SKM-1 (cell line): ENCODE results near the gene BEGAIN.

Experiments used
- DNase-seq: peaks from one replicate; lab custom pipeline; 2025; ENCODE audit not compliant: unreplicated experiment; lab: John Stamatoyannopoulos, UW

The BEGAIN gene

GRCh38 chr14:100601914-100602313, 14.7 kb upstream of the BEGAIN start:
- no peak for DNase-seq

DNA sequence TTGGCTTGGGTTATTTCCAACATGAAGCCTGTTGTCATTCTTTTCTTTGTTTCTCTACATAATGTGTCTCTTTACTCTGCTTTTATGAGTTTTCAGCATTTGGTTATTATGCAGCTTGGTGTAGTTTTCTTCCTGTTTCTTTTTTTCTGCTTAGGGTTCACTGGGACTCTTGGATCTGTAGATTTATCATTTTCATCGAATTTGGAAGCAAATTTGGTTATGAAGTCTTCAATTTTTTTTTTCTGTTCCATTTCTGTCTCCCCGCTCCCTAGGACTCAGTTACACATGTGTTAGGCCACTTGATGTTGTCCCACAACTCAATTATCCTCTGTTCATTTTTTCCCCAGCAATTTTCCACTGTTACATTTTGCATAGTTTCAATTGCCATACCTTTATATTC, 13.8 kb upstream of the BEGAIN start:
- DNase-seq, result no peak

DNA sequence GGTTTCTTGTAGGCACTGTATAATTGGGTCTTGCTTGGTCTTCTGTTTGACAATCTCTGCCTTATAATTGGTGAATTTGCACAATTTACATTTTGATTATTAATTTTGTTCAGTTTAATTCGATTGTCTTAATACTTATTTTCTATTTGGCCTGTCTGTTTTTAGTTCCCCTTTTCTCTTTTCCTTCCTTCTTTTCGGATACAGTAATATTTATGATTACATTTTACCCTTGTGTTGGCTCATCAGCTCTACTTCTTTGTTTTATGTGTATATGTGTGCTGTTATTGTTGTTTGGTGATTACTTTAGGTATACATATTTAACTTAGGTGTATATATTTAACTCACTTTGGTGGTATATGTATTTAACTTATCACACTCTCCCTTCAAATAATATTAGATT, 12.8 kb upstream of the BEGAIN start:
- DNase-seq, result no peak

DNA sequence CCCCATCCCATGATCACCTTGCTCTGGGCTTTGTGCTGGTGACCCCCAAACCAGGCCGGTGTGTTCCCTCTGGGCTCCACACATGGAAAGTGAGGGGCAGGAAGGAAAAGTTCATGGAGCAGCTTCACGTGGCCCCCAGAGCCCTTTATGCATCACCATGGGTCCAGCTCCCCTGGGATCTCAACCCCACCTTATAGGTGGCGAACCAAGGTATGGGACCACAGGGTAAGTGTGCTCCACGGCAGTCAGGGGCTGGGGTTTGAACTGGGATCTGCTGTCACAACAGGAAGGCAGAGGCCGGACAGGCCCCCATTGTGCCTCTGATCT, 7.4 kb upstream of the BEGAIN start:
- no peak for DNase-seq

DNA sequence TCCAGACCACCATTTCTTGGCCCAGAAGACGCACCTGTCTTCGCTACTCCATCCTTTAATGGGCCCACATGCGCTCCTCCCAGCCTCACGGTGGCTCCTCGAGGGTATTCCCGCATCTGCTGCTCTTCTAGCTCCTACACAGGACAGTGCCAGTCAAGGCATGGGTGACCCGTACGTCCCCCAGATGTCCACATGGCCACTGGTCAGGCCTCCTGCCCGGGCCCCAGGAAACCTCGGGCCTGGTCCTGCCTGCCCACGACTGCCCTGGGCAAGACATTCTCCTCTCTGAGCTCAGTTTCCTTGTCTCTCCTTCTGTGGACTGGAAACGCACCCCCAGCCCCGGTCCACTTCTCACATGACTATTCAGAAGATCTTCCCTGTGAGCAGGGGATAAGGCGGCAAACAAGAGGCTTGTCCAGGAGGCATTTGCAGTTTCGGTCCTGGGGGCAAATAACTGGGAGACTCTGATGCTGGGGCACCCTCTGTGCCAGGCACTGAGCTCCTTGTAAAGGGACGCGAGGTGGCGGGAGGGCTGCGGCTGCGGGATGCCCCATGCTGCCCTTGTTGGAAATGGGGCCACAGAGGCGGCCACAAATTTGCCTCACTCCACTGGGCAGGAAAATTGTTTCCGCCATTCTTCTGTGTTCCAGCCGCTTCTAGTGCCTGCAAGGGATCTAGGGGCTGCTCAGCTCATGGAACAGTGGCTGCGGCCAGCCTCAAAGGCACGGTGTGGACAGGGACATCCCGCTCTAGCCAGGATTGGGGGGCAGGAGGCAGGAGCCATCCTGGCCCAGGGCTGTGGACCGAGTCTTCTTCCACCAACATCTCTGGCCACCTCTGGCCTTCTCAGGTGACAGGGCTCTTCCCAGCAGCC, 6.8 kb upstream of the BEGAIN start:
- no peak for DNase-seq

- no peak for DNase-seq
Observed at GRCh38 chr14:100592972-100593371, 5.8 kb upstream of the BEGAIN start.

DNA sequence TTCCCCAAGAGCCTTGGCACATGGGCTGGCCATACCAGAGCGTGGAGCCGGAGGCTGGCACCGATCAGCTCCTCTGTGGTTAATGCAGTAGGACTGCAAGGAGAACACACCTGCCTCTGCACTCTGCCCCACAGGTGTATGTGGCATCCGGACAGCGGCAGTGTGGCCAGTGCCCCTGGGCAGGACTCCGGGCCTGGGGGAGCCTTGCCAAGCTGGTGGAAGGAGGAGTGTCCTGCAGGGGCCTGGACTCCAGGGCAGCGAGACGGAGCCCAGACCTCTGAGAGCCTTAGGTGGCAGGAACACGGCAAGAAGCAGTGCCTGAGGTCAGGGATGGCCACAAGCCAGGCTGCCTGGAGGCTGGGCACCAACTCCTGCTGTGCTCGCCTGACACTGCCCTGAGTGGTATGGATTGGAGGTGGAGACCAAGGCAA, 5.3 kb upstream of the BEGAIN start:
- DNase-seq, result no peak

DNA sequence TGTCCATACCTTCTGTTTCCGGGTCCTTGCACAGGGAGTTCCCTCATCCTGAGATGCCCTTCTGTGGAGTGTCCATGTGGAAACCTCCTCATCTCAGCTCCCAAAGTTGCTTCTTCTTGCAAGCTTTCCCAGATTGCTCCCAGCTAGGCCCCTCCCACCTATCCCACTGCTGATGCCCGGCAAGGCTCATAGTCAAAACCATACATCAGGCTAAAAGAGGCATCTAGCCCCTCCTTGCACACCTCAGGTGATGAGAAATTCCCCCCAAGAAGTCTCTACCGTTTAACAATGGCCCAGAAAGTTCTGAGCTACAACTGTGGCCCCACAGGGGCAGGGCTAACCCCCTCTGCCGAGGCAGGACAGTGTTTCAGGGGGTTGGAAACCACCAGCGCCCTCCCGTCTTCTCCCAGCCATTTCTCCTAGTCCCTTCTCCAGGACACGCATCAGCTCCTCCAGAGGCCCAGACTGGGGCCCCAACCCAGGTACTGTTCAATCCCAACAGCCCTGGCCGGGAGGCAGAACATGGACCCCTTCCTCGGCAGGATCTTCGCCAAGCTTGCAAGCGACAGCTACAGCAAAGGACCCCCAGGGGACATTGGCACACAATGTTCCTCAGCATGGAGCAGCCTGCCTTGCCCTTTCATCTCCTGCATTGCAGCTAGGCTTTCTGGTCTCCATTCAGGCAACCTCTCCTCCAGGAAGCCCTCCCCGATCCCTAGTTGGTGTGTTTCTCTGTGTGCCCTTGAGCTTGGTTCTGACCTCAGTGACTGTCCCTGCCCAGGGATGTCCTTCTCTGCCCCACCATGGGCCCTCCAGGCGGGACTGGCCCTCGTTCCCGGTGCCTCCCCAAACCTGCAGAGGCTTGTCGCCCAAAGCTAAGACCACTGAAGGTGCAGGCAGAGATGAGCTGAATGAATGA, 4.5 kb upstream of the BEGAIN start:
- DNase-seq, result no peak

GRCh38 chr14:100590726-100591452, 3.7 kb upstream of the BEGAIN start:
- no peak for DNase-seq

- DNase-seq, result no peak
Observed at GRCh38 chr14:100589760-100590469, 2.7 kb upstream of the BEGAIN start.

DNA sequence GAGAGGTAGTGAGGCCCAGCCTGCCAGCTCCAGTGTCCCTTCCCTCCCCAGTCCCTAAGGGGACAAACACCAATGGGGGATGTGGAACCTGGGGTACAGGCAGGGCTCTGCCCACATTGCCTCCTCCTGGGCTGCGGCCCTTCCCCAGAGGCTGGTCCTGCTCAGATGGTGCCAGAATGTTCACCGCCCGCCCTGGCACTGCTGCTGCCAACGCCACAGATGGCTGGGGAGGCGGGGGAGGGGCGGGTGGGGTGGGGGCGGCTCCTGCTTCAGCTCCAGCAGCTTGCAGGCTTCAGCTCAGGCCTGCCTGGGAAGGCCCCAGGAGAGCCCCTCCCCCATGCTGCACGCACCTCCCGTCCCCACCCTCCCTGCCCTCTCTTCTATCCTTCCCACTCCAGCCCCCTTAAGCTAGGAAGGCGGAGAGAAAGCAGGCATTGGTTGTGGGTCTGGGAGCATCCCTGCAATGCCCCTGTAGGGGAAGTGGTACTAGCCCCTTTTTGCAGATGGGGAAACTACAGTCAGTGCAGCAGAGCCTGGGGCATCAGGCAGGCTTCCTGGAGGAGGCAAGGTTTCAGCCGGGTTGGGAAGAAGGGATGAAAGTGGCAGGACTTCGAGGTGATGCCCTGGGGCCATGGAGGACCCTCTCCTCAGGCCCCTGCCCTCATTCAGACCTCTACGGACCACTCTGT, 2.0 kb upstream of the BEGAIN start:
- no peak for DNase-seq

- DNase-seq, result no peak
Observed at GRCh38 chr14:100588671-100589070, 1.5 kb upstream of the BEGAIN start.

DNA sequence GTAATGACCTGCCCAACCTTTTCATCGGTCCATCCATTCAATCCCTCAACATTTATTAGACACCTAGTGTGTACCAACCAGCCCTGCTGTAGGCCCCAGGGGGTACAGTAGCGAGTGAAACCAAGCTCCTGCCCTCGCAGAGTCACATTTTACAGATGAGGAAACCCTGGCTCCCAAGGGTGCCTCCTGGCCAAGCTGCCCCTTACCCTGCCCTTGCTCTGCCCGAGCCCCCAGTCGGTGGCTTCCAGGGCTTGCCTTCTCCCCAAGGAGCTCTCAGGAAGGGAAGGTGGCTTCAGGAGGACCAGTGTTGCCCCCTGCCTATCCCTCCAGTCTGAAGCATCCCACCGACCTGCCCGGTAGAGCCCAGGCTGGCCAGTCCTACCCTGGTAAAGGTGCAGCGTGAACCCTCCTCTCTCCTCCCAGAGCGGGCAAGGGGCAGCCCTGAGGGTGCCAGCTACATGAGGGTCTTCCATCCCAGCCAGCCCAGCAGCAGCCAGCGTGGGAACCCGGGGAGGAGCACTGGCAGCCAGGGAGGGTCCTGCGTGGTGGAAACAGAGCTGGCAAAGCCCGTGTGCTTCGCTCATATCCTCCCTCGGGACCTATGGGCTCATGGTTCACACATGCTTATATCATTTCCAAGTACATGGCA, 670 bp upstream of the BEGAIN start:
- no peak for DNase-seq

GRCh38 chr14:100586403-100587085, 673 bp downstream of the BEGAIN start:
- DNase-seq, result peak; percentile 2

DNA sequence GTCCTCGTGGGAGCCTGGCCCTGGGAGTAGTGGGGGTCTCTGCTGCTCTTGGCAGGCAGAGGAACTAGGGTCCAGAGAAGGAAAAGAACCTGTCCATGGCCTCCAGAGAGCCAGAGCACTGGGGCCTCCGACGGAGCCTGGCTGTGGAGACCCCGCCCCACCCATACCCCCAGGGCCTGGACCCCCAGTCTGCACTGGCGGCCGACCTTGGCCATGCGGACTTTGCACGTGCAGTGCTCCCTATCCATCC, 1.1 kb downstream of the BEGAIN start:
- DNase-seq, result no peak

DNA sequence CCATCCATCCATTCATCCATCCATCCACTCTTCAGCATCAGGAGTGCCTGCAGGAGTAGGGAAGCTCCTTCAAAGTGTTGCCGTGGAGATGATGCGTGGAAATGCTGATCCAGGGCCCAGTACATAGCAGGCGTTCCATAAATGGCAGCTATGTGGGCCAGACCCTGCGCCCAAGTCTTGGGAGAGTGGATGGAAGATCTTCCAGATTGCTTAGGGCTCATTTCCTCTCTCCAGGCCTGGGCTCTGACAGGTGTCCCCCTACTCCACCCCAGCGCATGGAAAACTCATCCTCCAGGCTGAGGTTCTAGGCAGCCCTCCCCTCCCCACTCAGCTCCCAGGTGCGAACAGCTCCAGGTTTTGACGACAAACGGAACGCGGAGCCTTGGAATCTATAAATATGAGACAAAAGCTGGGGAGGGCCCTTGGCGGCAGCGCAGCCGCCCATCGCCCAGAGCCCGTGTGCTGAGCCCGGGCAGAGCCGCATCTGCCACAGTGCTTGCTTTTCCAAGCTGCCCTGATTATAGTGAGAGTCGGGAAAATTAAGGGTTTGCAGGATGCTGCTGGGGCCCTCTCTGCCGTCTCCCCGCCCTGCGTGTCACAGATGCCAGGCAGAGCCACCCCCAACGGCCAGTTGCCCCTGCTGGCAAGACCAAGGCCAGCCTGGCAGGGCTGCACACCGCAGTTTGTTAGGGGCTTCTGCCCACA, 1.6 kb downstream of the BEGAIN start:
- no peak for DNase-seq

DNA sequence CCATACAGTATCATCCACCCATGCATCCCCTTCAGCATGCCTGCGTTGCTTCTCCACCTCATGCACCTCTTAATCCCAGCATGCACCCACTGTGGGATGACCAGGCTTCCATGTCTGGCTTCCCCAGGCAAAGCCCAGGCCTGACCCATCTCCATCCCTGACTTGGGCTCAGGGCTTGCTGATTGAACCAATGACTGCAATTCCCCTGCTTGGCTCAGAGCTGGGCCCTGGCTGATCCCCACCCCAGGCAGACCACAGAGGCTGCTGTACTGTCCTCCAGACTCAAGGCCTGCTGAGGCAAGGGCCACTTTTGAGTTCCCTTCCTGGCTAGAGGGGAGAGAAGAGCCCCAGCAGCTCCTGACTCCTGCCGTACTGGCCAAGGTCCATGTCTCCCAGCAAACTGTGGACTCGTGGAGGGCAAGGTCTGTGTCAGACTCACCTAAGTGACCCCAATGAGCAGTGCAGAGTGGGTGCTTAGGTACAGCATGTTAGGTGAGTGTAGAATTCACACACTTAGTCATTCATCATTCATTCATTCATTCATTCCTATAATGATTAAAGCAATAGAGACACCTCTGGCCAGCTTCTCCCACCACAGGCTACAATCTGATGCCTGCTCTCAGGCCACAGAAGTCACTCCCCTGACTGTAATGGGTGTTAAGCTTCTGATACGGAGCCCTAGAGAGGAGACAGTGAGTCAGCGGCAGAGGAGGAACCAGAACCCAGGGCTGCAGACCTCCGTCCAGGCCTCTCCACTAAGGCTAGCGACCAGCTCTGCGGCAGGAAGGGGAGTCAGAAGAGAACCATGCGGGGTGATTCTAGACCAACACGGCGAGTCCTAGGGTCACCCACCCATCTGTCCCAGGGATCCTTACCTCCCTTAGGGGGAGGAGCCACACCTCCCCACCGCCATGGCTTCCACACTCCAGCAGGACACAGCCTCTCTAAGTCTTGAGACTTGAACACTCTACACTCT, 2.9 kb downstream of the BEGAIN start:
- no peak for DNase-seq

DNA sequence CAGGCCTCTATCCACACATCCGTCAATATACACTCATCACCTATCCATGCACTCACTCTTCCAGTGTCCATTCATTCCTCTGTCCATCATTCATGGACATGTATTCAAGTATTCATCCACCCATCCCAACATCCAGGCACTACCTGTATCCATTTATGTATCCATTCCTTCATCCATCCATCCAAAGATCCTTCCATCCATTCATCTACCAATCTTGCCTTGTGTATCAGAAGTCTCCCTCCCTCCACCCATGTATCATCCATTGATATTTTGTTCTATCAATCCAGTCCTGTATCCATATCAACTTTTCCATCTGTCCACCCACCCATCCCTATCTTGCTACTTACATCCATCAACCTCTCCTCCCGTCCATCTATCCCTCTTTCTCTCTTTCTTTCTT, 4.0 kb downstream of the BEGAIN start:
- DNase-seq, result no peak
